ACHN (cell line): Measurements from ENCODE around the gene RNU7-1.

Experiments
- DNase-seq: peaks from one replicate; pipeline ENCODE4 v3.0.0-alpha.2; 2015
- in situ Hi-C: cut with HindIII; loops from 2 replicates; pipeline ENCODE4 v1.10.0; 2017; ENCODE audit warnings: low sequenced_read_pairs, low pct_ligation_motif_present, low pct_unique_long_range_greater_than_20kb

Gene RNU7-1

DNA sequence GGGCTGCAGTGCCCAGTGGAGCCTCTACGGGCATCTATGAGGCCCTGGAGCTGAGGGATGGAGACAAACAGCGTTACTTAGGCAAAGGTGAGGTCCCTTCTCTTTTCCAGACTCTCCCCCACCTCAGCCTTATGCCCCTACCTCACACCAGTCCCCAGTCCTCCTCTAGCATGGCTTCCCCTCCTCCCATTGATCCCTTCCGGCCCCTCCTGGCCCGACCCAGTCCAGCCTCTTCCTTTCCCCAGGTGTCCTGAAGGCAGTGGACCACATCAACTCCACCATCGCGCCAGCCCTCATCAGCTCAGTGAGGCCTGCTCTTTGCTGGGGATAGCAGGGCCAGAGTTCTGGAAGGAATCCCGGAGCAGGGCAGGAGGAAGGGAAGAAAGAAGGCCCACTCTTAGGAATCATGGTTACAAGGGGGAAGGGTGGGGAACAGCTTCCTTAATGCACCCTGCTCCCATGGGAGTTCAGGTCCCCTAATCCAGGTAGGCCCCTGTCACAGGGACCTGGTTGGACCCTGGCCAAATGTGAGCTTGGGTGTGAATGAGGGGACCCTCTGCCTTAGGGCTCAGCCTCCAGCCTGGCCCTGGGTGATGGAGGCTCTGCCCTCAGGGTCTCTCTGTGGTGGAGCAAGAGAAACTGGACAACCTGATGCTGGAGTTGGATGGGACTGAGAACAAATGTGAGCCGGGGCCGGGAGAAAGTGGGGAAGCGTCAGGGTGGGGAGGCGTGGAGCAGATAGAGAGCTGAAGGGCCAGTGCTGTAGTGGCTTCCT, 27.0 kb upstream of the RNU7-1 start:
- in situ Hi-C loops = no loop called here
- no peak for DNase-seq

DNA sequence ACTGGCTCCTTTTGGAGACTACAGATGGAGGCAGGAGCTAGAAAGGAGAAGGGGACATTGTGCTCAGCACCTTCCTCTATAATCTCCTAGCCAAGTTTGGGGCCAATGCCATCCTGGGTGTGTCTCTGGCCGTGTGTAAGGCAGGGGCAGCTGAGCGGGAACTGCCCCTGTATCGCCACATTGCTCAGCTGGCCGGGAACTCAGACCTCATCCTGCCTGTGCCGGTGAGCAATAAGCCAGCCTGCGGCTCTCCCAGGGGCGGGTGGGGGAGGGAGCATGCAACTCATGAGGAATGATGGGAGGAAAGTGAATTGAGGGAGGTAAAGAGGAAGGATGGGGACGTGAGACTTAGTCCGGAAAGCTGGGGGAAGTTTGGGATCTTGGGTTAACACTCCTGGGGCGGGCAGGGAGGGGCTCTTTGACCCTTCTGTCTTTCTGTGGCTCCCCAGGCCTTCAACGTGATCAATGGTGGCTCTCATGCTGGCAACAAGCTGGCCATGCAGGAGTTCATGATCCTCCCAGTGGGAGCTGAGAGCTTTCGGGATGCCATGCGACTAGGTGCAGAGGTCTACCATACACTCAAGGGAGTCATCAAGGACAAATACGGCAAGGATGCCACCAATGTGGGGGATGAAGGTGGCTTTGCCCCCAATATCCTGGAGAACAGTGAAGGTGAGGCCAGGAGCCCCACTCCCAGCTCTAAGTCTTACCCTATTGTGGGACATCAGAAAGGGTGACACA, 26.0 kb upstream of the RNU7-1 start:
- in situ Hi-C loops = no loop called here
- DNase-seq = peak; percentile 25

GRCh38 chr12:6919588-6919987, 24.0 kb upstream of the RNU7-1 start:
- in situ Hi-C loops = no loop called here

GRCh38 chr12:6921539-6921938, 22.1 kb upstream of the RNU7-1 start:
- in situ Hi-C loops = no loop called here

More at GRCh38 chr12:6919588-6919987, 24.0 kb upstream of the RNU7-1 start:
- DNase-seq = no peak

DNA sequence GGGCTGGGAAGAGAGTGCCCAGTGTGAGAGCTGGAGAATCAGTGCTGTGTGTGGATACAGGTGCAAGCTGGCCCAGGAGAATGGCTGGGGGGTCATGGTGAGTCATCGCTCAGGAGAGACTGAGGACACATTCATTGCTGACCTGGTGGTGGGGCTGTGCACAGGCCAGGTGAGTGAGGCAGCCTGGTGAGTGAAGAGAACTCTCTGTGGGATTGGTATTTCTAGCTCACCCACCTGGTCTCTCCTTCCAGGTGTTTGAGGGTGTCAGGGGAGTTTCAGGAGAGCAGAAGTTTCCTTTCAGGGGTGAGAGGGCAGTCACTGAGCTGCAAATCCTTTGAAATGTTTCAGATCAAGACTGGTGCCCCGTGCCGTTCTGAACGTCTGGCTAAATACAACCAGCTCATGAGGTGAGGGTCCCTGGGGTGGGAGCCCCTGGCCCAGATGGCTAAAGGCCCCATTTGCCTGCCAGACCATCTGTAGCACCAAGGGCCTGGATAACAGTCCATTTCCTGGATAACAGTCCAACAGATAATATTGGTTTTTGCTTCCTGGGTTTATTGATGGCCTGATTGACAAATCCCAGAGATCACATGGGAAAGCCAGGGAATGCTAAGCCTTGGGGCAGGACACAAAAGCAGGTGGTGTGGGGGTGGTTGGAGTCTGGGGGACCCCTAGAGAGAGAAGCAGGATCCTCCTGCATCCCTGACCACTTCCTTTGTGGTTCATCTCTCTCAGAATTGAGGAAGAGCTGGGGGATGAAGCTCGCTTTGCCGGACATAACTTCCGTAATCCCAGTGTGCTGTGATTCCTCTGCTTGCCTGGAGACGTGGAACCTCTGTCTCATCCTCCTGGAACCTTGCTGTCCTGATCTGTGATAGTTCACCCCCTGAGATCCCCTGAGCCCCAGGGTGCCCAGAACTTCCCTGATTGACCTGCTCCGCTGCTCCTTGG, 21.3 kb upstream of the RNU7-1 start:
- DNase-seq = no peak
- in situ Hi-C loops = no loop called here

More at GRCh38 chr12:6921539-6921938, 22.1 kb upstream of the RNU7-1 start:
- no peak for DNase-seq

DNA sequence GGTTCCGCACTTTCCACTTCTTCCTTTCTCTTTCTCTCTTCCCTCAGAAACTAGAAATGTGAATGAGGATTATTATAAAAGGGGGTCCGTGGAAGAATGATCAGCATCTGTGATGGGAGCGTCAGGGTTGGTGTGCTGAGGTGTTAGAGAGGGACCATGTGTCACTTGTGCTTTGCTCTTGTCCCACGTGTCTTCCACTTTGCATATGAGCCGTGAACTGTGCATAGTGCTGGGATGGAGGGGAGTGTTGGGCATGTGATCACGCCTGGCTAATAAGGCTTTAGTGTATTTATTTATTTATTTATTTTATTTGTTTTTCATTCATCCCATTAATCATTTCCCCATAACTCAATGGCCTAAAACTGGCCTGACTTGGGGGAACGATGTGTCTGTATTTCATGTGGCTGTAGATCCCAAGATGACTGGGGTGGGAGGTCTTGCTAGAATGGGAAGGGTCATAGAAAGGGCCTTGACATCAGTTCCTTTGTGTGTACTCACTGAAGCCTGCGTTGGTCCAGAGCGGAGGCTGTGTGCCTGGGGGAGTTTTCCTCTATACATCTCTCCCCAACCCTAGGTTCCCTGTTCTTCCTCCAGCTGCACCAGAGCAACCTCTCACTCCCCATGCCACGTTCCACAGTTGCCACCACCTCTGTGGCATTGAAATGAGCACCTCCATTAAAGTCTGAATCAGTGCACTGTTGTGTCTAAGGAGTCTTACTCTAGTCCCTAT, 20.4 kb upstream of the RNU7-1 start:
- no peak for DNase-seq
- in situ Hi-C loops = no loop called here

GRCh38 chr12:6923851-6924250, 19.8 kb upstream of the RNU7-1 start:
- in situ Hi-C loops = no loop called here
- DNase-seq = no peak

GRCh38 chr12:6925239-6925539, 18.4 kb upstream of the RNU7-1 start:
- DNase-seq = no peak
- in situ Hi-C loops = no loop called here

- in situ Hi-C loops = no loop called here
- peak; percentile 95 for DNase-seq
These were observed 17.9 kb upstream of the RNU7-1 start for GRCh38 chr12:6925540-6926279.

DNA sequence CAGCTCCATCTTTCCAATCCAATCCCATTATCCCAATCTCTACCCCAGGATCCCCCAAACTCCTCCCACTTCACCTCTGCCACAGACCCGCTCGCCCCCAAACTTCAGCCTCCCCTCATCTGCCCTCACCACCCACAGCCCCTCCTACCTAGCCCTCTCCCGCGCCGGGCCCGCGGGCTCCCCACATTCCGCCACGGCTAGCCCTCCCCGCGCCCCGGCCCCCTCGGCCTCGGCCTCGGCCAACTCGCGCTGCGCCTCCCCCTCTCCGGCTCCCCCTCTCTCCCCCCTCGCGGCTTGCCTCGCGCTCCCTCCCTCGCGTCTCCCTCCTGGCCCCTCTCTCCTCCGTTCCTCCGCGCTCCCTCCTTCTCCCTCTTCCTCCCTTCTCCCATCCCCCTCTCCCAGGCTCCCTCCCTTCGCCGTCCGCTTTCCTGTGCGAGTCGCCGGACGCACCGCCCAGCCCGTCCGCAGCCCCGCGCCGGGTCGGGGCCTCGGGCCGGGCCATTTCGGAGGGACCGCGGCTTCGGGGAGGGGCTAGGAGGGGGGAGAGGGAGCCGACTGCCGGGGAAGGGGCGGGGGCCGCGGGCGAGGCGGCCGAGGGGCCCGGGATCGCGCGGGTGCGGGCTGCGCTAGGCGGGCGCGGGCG, 16.1 kb upstream of the RNU7-1 start, which contains the start of gene ATN1:
ATN1 (plus strand) TSS at position 581 of the 643 bp plus-strand sequence. CDS start 6,043 bp downstream, outside the sequence.
- in situ Hi-C loops = no loop called here
- peak; percentile 85 for DNase-seq

DNA sequence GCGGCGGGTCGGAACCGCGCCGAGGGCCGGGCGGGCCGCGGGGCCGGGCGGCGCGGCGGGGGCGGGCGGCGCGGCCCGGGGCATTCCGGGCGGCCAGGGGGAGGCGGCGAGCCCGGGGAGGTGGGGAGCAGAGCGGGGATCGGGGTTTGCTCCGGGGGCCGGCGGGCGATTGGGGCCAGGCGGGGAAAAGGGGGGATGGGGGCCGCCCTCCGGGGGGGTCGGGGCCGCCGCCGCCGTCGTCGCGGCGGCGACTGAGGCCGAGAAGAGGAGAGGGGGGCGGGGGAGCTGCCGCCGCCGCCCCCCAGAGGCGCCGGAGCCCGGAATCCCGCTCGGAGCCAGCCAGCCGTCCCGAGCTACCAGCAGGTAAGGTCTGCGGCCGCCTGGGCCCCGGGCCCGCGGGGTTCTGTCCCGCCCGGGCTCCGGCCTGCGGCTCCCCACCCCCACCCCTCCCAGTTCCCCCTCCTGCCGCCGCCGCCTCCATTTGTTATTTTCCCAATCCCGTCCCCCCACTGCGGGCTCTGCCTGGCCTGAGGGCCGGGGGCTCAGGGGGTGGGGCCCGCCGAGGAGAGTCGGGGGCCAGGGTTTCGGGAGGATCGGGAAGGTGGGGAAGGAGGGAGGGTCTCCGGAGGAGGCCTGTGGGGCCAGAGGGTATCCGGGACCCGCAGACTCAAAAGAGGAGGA, 15.5 kb upstream of the RNU7-1 start:
- in situ Hi-C loops = no loop called here
- peak; percentile 26 for DNase-seq

DNA sequence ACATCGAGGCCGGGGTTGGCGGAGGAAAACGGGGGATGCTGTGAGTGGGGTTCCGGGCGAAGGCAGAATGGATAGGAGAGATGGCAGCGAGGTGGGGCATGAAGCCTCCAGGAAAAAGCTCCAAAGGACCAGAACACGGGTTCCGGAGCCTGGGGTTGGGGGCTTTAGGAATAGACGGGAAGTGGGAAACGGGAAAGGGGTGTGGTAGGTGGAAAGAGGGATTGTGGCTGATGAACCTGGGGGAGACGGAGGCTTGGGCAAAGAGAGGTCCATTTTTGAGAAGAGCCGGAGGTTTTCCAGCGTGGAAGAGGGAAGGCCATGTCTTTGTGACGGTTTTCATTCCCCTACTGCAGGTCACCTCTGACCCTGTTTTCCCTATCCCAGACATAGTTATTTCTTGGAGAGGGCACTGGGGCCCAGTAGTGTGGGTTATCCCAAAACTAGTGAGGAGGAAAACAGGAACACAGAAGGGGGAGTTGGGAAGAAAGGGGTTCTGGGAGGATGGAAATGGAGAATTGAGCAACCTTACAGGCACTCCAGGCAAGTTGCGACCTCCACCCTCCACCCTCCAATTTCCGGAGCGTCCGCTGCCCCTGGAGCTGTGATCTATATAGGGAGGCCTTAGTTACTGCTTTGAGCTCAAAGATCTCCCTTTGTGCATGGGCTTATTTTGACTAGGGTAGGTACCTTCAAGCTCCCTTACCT, 14.8 kb upstream of the RNU7-1 start:
- in situ Hi-C loops = no loop called here
- DNase-seq = no peak

DNA sequence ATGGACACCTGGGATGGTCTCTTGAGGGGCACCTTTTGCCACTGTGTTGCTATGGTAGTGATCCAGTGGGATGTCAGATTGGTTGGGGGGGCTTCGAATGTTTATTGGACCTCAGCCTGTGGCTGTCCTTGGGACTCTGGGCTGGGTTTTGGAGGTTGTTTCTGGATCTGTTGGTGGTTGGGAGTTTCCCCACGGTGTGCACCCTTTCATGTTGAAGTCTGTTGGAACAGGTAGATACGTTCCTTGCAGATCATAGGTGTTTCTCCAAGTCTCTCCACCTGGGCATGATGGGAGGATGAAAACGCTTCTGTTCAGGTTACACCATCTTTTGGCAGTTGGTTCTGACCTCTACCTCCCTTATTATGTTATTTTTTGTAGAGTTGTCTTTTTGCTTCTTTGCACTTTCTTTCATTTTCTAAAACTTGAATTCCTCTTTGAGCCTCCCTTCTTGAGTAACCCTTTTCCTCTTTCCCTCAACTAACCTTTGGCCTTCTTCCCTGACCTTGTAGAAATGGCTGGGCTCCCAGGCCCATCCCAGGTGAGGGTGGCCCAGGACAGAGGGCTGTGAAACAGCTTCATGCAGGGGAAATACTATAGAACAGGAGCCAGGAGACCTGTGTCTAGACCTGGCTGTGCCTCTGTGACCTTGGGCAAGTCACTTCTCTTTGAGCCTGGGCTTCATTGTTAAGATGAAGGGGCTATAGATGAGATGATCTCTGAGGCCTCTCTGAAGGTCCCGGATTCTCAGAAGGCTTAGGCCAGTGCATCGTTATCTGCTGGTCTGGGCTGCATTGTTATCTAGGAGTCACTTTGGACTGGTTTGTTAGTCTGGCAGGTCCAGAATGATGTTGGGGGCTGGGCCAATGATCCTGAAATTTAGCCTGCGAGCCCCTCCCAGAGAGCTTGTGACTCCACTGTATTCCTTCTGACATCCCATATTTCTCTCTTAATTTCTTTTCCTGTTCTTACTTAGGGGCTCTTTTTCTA, 13.9 kb upstream of the RNU7-1 start:
- DNase-seq = no peak
- in situ Hi-C loops = no loop called here

GRCh38 chr12:6932766-6933165, 10.8 kb upstream of the RNU7-1 start:
- in situ Hi-C loops = no loop called here
- DNase-seq = no peak

- no peak for DNase-seq
- in situ Hi-C loops = no loop called here
These were observed 9.5 kb upstream of the RNU7-1 start for GRCh38 chr12:6934110-6934509.
